ENCODE data around the gene HOXB2.
A peak's percentile ranks its signal among the peaks of the same experiment; 100 is the strongest.

Gene HOXB2

DNA sequence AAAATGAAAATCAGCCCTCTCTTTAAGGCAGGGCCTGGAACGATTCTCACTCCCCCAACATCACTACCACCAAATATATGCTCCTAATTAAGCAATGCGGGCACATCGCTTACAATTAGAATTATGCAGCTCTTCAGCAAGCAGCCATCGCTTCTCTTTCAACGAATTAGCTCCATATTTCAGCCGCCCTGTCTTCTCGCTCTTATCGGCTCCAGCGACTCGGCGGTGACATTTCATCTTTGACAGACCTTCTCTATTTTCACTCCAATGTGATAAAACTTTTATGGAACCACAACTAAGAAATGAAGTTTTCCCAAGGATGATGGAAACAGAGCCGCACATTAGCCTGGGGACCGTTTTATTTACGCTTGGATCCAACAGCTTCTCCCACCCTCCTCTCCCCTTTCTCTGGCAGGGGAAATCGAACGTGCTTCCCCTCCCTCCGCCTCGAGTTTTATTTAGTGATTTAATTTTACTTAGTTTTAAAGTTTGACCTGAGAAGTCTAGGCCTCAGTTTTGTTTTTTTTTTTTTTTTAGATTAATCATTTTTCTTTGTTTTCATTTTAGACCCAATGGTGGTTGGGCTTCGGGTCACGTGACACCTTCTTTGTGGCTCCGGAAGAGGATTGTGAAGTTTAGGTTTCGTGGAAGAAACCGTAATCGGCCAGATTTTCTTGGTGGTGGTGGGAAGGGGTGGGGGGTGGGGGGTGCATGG is 3.1 kb upstream of the HOXB2 start:
- TF ChIP-seq, protein P1, sequence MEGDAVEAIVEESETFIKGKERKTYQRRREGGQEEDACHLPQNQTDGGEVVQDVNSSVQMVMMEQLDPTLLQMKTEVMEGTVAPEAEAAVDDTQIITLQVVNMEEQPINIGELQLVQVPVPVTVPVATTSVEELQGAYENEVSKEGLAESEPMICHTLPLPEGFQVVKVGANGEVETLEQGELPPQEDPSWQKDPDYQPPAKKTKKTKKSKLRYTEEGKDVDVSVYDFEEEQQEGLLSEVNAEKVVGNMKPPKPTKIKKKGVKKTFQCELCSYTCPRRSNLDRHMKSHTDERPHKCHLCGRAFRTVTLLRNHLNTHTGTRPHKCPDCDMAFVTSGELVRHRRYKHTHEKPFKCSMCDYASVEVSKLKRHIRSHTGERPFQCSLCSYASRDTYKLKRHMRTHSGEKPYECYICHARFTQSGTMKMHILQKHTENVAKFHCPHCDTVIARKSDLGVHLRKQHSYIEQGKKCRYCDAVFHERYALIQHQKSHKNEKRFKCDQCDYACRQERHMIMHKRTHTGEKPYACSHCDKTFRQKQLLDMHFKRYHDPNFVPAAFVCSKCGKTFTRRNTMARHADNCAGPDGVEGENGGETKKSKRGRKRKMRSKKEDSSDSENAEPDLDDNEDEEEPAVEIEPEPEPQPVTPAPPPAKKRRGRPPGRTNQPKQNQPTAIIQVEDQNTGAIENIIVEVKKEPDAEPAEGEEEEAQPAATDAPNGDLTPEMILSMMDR (IDR thresholded peaks at IDR 0.05; ENCODE audit: extremely low read depth, insufficient read depth, missing control alignments): no peak
- in situ Hi-C loops (cut with MboI; ENCODE audit: low pct_unique_long_range_greater_than_20kb, low sequenced_read_pairs, unreplicated experiment): no loop called here
- no peak for DNase-seq (ENCODE audit: low spot score)

DNA sequence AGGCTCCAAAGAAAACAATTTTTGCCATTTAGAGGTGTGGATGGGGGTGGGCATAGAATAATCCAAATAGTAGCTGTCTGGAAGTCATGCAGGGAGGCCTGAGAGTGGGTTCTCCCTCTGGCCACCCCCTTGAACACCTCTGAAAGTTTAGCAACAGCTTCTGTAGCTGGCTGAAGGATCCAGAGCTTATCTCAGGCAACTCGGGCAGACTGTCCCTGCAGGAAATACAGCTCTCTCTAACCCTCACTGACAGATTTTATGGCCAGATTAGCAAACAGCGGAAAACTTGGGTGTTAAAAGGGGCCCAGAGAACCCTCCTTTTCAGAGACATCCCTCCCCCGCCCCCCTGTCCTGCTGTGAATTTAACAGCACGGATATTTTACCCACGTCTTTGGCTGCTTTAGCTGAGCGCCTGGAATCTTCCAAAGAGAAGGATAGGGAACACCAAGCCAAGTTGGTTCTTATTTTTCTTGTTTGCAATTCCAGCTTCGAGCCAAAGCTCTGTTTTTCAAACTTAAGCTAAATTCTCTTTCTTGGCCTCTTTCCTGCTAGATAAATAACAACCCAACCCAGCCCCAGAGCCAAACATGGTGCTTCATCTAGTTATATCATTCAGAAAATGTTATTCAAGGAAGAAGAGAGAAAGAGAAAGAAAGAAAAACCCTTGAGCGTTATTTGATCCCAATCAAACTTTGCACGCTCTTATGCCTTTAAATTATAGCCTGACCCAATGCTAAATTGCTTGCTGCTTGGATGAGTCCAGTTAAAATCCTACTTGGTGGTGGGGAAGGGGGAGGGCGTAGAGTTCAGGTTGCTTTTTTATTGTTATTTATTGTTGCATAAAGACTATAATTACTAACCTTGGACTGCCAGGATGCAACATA is 2.3 kb upstream of the HOXB2 start:
- no peak for DNase-seq (ENCODE audit: low spot score)
- TF ChIP-seq, protein P1 (IDR thresholded peaks at IDR 0.05; ENCODE audit: extremely low read depth, insufficient read depth, missing control alignments): no peak
- in situ Hi-C loops (cut with MboI; ENCODE audit: low pct_unique_long_range_greater_than_20kb, low sequenced_read_pairs, unreplicated experiment): no loop called here

DNA sequence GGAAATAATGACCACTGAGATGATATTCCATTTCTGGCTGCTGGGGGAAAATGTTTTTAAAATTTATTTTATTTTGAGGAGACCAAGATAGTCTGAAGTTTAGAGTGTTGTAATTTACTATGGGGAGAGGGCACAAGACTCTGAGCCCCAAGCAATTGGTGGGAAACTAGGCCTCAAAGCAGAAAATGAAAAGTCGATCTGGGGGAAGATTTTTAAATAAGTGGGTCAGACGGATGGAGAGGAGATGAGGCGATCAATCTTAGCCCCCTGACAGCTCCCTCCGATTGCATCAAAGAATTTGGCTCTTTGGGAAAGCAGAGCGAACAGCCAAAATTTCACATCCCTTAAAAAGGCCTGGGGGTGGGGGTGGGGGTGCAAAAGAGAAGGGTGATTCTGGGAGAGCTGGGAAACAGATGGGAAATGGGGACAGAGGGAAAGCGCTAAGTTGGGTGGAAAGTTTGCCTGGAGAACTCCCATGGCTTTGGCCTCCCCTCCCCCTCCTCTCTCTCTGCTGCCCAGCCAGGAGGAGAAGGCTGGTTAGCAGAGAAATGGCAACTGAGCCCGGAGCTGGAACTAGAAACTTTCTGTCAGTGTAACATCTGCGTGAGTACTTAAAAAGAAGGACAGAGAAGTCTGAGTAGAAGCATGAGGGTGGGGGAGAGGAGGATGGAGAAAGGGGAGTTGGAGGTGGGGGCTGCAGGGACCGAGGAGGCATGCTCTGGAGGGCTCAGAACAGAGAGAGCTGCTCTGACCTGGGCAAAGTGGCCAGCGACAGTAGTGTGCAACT is 1.4 kb upstream of the HOXB2 start:
- TF ChIP-seq, protein P1 (IDR thresholded peaks at IDR 0.05; ENCODE audit: extremely low read depth, insufficient read depth, missing control alignments): no peak
- no peak for DNase-seq (ENCODE audit: low spot score)
- in situ Hi-C loops (cut with MboI; ENCODE audit: low pct_unique_long_range_greater_than_20kb, low sequenced_read_pairs, unreplicated experiment): no loop called here

DNA sequence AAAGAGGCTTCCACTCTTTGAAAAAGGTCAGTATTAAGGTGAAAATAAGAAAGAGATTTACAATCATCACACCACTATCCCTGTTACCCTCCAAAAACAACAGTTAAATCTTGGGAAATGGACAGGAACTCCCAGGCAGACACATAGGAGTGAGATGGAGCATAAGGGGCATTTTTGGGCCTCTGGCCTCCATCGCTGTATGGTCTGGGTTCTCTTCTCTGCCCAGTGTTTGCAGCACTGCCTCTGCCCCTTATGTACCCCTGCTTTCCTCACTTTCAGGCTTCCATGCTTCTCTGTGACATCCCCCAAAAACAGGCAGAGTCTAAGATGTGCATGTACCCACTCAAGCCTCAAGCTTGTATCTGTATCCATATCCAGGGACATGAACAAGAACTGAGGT is 630 bp upstream of the HOXB2 start:
- TF ChIP-seq, protein P1 (IDR thresholded peaks at IDR 0.05; ENCODE audit: extremely low read depth, insufficient read depth, missing control alignments): no peak

DNA sequence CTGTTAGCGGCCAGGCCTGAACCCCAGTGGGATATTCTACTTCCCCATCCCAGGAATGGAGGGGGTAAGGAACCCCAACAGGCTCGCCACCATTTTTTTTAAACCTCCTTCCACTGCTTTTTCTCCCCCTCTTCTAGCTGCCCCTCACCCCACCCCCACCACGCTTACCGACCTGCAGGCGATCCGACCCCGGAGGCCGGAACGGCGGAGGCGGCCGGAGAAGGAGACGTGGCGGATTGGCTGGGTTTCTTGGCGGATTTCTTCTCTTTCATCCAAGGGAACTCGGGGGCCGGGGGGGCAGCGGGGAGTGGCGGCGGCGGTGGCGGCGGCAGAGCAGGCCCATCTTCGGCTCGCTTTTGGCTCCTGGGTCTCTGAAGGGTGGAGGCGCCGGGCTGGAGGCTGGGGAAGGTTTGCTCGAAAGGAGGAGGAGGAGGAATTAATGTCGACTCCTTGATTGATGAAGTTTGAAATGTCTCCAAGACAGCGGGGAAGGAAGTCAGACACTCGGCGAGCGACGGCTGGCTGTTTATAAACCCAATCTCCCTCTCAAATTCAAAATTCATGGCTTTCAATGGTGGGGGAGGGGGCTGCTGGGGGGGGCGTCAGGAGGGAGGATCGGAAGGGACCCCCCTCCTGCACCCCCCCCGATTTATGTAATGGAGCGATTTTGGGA is 424 bp downstream of the HOXB2 start:
- DNase-seq (ENCODE audit: low spot score): peak; percentile 58
- in situ Hi-C loops (cut with MboI; ENCODE audit: low pct_unique_long_range_greater_than_20kb, low sequenced_read_pairs, unreplicated experiment): no loop called here
- TF ChIP-seq, protein P1 (IDR thresholded peaks at IDR 0.05; ENCODE audit: extremely low read depth, insufficient read depth, missing control alignments): no peak

More for the DNA sequence above, 630 bp upstream of the HOXB2 start:
- DNase-seq (ENCODE audit: low spot score): no peak
- in situ Hi-C loops (cut with MboI; ENCODE audit: low pct_unique_long_range_greater_than_20kb, low sequenced_read_pairs, unreplicated experiment): no loop called here
